Left renal cortex interstitium (tissue), 4 donors: ENCODE measurements around the gene HAUS3. TPM values are rescaled to one million over a fixed set of nuclear protein-coding genes. Genes with fewer than 3 reads are reported as not detected.
"Not testable (repeated sequence)": the region's sequence is repeated elsewhere in the genome, so short reads cannot be mapped to it uniquely, and the experiment has no call there.

Source experiments
- DNase-seq, 4 donors: peaks; one replicate each; pipeline ENCODE4 v3.0.0-alpha.2; 2013; ENCODE audit warnings: low read depth in 4 of 4, low spot score in 2 of 4, missing footprints in 1 of 4
- polyA plus RNA-seq, 4 donors: library from polyadenylated mRNA; unstranded; fragments of 120-200 nt; gene quantifications; one replicate each; pipeline ENCODE4 v1.2.1, GENCODE V29; 2013; ENCODE audit not compliant: insufficient read length in 4 of 4

HAUS3 gene
- polyA plus RNA-seq, 4 donors = 17.3 to 21.8 (median 19.7) TPM

- DNase-seq = no peak
Observed at GRCh38 chr4:2276581-2277325, 34.8 kb upstream of the HAUS3 start.

- no peak for DNase-seq
Observed at GRCh38 chr4:2275546-2276251, 33.8 kb upstream of the HAUS3 start.

GRCh38 chr4:2275044-2275397 lies 33.1 kb upstream of the HAUS3 start:
- not testable (repeated sequence) for DNase-seq

- DNase-seq = no peak
Observed at GRCh38 chr4:2274320-2275043, 32.6 kb upstream of the HAUS3 start.

- no peak for DNase-seq
Observed at GRCh38 chr4:2273657-2274319, 31.9 kb upstream of the HAUS3 start.

- no peak for DNase-seq
Observed at GRCh38 chr4:2273221-2273620, 31.3 kb upstream of the HAUS3 start.

- DNase-seq = no peak
Observed at GRCh38 chr4:2272828-2273120, 30.9 kb upstream of the HAUS3 start.

GRCh38 chr4:2272026-2272827 lies 30.3 kb upstream of the HAUS3 start:
- no peak for DNase-seq

- no peak for DNase-seq
Observed at GRCh38 chr4:2271279-2272025, 29.5 kb upstream of the HAUS3 start.

GRCh38 chr4:2270341-2271165 lies 28.6 kb upstream of the HAUS3 start:
- DNase-seq = no peak

- DNase-seq = no peak
Observed at GRCh38 chr4:2269618-2270163, 27.8 kb upstream of the HAUS3 start.

- no peak for DNase-seq
Observed at GRCh38 chr4:2269206-2269531, 27.2 kb upstream of the HAUS3 start.

GRCh38 chr4:2268357-2269205 lies 26.7 kb upstream of the HAUS3 start:
- DNase-seq = no peak

GRCh38 chr4:2267841-2268240 lies 25.9 kb upstream of the HAUS3 start:
- no peak for DNase-seq

- no peak for DNase-seq
Observed at GRCh38 chr4:2267320-2267811, 25.4 kb upstream of the HAUS3 start.

- no peak for DNase-seq
Observed at GRCh38 chr4:2266821-2267220, 24.9 kb upstream of the HAUS3 start.

GRCh38 chr4:2266181-2266580 lies 24.3 kb upstream of the HAUS3 start:
- no peak for DNase-seq
